Spleen (tissue), 7 donors: ENCODE data around the gene C19orf73.

Source experiments
- POLR2AphosphoS5 ChIP-seq, 3 donors: sonication (generic); formaldehyde crosslinking; IDR thresholded peaks; one replicate each; pipeline ENCODE4 v1.5.1; 2017; ENCODE audit warnings: antibody characterized with exemption in 3 of 3
- TF ChIP-seq, protein P1 (sequence below), 11 experiments: fragments of 200-600 bp in 7 of 11; fragments of 450-650 bp in 4 of 11; sonication (generic) in 4 of 11; IDR thresholded peaks in 8 of 11; conservative IDR thresholded peaks in 3 of 11; 1 replicate in 7 of 11; 2 replicates in 4 of 11; pipeline versions ENCODE4 v1.4.0 to v1.8.0; 2016 to 2021; ENCODE audit warnings: antibody characterized with exemption in 11 of 11, inconsistent platforms in 4 of 11, mild to moderate bottlenecking in 1 of 11
- donor health status: DM: no; HTN: no; CAD: no; lungs with moderate emphysema.
- donor health status: DM: no; HTN: no; CAD: no.
- donor health status: DM: no; HTN: no; CAD: no.

DNA sequence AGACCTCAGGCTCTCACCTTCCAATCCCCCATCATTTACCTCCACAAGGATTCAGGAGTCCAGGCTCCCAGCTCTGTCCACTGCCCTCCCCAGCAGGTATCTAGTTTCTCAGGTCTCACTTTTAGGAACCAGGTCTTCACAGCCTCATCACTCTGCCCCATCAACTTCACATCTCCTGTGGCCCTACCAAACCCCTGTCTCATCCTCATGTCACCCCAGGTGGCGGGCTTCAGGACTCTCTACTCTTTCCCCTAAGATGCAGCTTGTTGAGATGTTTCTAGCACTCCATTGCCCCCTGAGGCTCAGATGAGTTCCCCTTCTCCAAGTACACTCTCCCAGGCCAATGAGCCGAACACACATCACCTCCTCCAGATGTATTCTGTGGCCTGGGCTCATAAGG lies 1.9 kb upstream of the C19orf73 start:
- no peak for TF ChIP-seq POLR2AphosphoS5 (IDR thresholded peaks at IDR 0.05)
- TF ChIP-seq, protein P1, sequence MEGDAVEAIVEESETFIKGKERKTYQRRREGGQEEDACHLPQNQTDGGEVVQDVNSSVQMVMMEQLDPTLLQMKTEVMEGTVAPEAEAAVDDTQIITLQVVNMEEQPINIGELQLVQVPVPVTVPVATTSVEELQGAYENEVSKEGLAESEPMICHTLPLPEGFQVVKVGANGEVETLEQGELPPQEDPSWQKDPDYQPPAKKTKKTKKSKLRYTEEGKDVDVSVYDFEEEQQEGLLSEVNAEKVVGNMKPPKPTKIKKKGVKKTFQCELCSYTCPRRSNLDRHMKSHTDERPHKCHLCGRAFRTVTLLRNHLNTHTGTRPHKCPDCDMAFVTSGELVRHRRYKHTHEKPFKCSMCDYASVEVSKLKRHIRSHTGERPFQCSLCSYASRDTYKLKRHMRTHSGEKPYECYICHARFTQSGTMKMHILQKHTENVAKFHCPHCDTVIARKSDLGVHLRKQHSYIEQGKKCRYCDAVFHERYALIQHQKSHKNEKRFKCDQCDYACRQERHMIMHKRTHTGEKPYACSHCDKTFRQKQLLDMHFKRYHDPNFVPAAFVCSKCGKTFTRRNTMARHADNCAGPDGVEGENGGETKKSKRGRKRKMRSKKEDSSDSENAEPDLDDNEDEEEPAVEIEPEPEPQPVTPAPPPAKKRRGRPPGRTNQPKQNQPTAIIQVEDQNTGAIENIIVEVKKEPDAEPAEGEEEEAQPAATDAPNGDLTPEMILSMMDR (IDR thresholded peaks at IDR 0.05 in 8 of 11, conservative IDR thresholded peaks at IDR 0.05 in 3 of 11): no peak
